ENCODE measurements around the gene MAP1LC3B. TPM values are rescaled to one million over a fixed set of nuclear protein-coding genes. Genes with fewer than 3 reads are reported as not detected.
A peak's percentile ranks its signal among the peaks of the same experiment; 100 is the strongest.

Gene MAP1LC3B
- total and polyA plus RNA-seq, 2 of the 8 experiments (the other 6 are each of a cell fraction or from before 2014, with no cell fraction given), result 29.5 to 48.5 TPM

DNA sequence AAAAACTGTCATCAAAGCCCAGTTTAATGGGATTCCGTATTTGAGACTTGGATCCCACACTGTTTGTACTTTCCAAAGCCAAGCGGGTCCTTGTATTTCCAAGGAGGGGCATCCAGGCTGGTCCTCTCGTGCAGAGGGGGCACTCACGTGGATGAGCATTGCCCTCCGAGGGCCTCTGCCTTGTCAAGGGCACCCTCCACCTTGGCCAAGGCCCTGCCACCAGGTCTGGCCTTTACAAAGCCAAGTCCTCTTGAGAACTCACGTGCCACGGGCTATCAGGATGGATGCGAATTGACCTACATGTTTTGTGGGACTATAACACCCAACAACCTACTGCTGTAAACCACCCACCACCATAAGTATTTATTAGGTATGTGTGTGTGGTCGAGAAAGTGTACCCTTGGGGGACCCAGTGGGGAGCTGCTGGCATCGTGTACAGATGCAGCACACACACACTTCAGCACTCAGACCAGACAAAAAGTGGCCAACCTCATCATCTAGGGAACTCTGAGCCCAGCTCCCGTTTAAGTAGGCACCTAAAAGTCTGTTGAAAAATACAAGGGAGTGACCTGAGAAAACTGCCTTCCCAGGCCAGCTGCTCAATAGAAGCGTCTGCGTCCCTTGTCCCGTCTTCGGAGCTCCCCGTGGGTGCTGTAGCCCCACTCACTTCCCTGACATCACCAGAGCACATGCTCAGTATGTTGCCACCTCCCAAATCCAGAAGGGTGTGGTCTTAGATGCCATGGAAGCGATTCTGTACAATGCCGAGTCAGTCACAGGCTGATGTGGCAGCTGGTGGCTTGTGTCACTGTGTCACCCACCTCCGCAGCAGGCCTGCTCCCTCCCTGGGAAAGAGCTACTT, 12.9 kb downstream of the MAP1LC3B start:
- no peak overlapping the region for H4K5ac ChIP-seq (ENCODE audit: insufficient read length, low read depth, low read length)
- H2AK5ac ChIP-seq (ENCODE audit: low read depth, low read length), result no peak overlapping the region
- H3K9me3 ChIP-seq (ENCODE audit: insufficient read depth in 2 of 2, low read depth in 1 of 2, low read length in 1 of 2), result no peaks in the 10 kb centered on the region
- H3K27ac ChIP-seq (ENCODE audit: low read depth, low read length), result no peak overlapping the region
- no peak overlapping the region for H3K23ac ChIP-seq (ENCODE audit: insufficient read length)
- H4K8ac ChIP-seq (ENCODE audit: extremely low read depth, insufficient read depth, low read length), result no peak overlapping the region
- H3K9ac ChIP-seq (replicated peaks in 1 of 4; ENCODE audit: extremely low read depth in 1 of 4, low read depth in 3 of 4, low read length in 3 of 4), result no peak overlapping the region
- no peak overlapping the region for H3K14ac ChIP-seq (ENCODE audit: insufficient read length)
- no peaks in the 10 kb centered on the region for H3K79me1 ChIP-seq (ENCODE audit: low read depth, low read length)
- no peak overlapping the region for H3K4me3 ChIP-seq (ENCODE audit: extremely low read depth in 1 of 4, insufficient read depth in 2 of 4, low read depth in 3 of 4, low read length in 4 of 4)
- H4K91ac ChIP-seq (replicated peaks; ENCODE audit: insufficient read length, low read length), result no peak overlapping the region
- H3K56ac ChIP-seq (replicated peaks; ENCODE audit: insufficient read length, low read depth, low read length), result no peak overlapping the region
- no peak overlapping the region for H2BK5ac ChIP-seq (ENCODE audit: low read depth, low read length)
- no peak overlapping the region for H2BK120ac ChIP-seq (replicated peaks; ENCODE audit: low read depth, low read length)
- POLR2A ChIA-PET (ENCODE audit: partially characterized antibody), result interaction anchor here (0.6 to 1.2 kb wide), 3 partner anchors 11 to 24 kb away, joined by 3 to 5 read pairs (median 4); no protein-coding TSS in a partner anchor
- H3K27me3 ChIP-seq (replicated peaks in 1 of 4; ENCODE audit: control insufficient read depth in 3 of 4, extremely low read depth in 1 of 4, insufficient read depth in 3 of 4, low read length in 3 of 4), result no peaks in the 10 kb centered on the region
- H3K4me2 ChIP-seq (ENCODE audit: insufficient read depth in 1 of 2, low read depth in 2 of 2, low read length in 2 of 2), result no peak overlapping the region
- no peaks in the 10 kb centered on the region for H3K4me1 ChIP-seq (replicated peaks in 1 of 4; ENCODE audit: control insufficient read depth in 3 of 4, insufficient read depth in 4 of 4, low read length in 3 of 4)
- H2AFZ ChIP-seq (ENCODE audit: low read length), result no peak overlapping the region
- peak; percentile 44; the same call in 1 of the 2 replicates for TF ChIP-seq POLR2AphosphoS5 (IDR thresholded peaks at IDR 0.05; ENCODE audit: low read depth, low read length)
- TF ChIP-seq FOSL1 (IDR thresholded peaks at IDR 0.05; ENCODE audit: insufficient read depth, low read depth, low read length), result no peak
- no peak overlapping the region for H2BK20ac ChIP-seq (ENCODE audit: low read length)
- H3K36me3 ChIP-seq (ENCODE audit: control insufficient read depth in 2 of 4, insufficient read depth in 4 of 4, low read length in 3 of 4), result peaks cover 0 to 61% (median 22%) of the 10 kb centered on the region in 4 experiments; a peak in 7 of 8 replicates
- FAIRE-seq (no peak), DNase-seq (ENCODE audit: low read depth in 1 of 2, low spot score in 2 of 2) (no peak)
- peaks cover 3 to 5% of the 10 kb centered on the region in 2 experiments for H4K20me1 ChIP-seq (replicated peaks in 1 of 2; ENCODE audit: control insufficient read depth in 1 of 2, insufficient read depth in 2 of 2, low read length in 2 of 2)
- no peak overlapping the region for H2BK15ac ChIP-seq (ENCODE audit: low read length)
- CTCF ChIA-PET (ENCODE audit: partially characterized antibody), result interaction anchor here (0.7 to 1.2 kb wide), 3 partner anchors 8 to 12 kb away, joined by 3 to 5 read pairs (median 4); no protein-coding TSS in a partner anchor
- H3K4ac ChIP-seq (replicated peaks; ENCODE audit: insufficient read length, low read depth, low read length), result no peak overlapping the region
- no peaks in the 10 kb centered on the region for H3K23me2 ChIP-seq (ENCODE audit: low read depth, low read length)
- no peak overlapping the region for H3K18ac ChIP-seq (ENCODE audit: extremely low read depth, low read length)
- 89% methylated on average over 19 of the region's 19 CpGs; no CpG with 5 or more reads in 1 of the 2 experiments for WGBS, 2 experiments (ENCODE audit: extremely low coverage in 1 of 2, insufficient coverage in 1 of 2, insufficient read length in 1 of 2, insufficient replicate concordance in 2 of 2, low coverage in 1 of 2, low lambda C conversion rate in 2 of 2, missing lambda C conversion rate in 1 of 2)
- H3K79me2 ChIP-seq (ENCODE audit: control insufficient read depth in 1 of 2, insufficient read depth in 2 of 2, low read length in 2 of 2), result no peaks in the 10 kb centered on the region
- H2BK12ac ChIP-seq (ENCODE audit: low read depth, low read length), result no peak overlapping the region
